Hepatocyte (in vitro differentiated cells): ENCODE data around the gene PABPN1. TPM values are rescaled to one million over a fixed set of nuclear protein-coding genes. Genes with fewer than 3 reads are reported as not detected.

Experiments
- DNase-seq: peaks from one replicate; pipeline ENCODE4 v3.0.0-alpha.2; 2016; ENCODE audit warnings: low spot score
- H2AFZ ChIP-seq: fragments of 200-600 bp; sonication (generic); 2 replicates; pipeline ENCODE4 v1.6.0; 2016; ENCODE audit warnings: antibody characterized with exemption, mild to moderate bottlenecking
- H3K27ac ChIP-seq: fragments of 200-600 bp; sonication (generic); 2 replicates; pipeline ENCODE4 v1.5.1; 2016; ENCODE audit warnings: mild to moderate bottlenecking
- H3K27me3 ChIP-seq: fragments of 200-600 bp; sonication (generic); 2 replicates; pipeline ENCODE4 v1.6.1; 2016
- H3K36me3 ChIP-seq: fragments of 200-600 bp; sonication (generic); replicated peaks from 2 replicates; pipeline ENCODE4 v1.5.1; 2016; ENCODE audit warnings: low read depth; ENCODE audit not compliant: insufficient read depth
- H3K4me1 ChIP-seq: fragments of 200-600 bp; sonication (generic); 2 replicates; pipeline ENCODE4 v1.5.1; 2016; ENCODE audit warnings: mild to moderate bottlenecking, moderate library complexity; ENCODE audit not compliant: insufficient read depth
- H3K4me2 ChIP-seq: fragments of 200-600 bp; sonication (generic); 2 replicates; pipeline ENCODE4 v1.6.0; 2016
- H3K4me3 ChIP-seq: fragments of 200-600 bp; sonication (generic); 2 replicates; pipeline ENCODE4 v1.5.1; 2016; ENCODE audit warnings: mild to moderate bottlenecking
- H3K79me2 ChIP-seq: fragments of 200-600 bp; sonication (generic); 2 replicates; pipeline ENCODE4 v1.6.0; 2017; ENCODE audit warnings: mild to moderate bottlenecking
- H3K9me2 ChIP-seq: fragments of 200-600 bp; sonication (generic); replicated peaks from 2 replicates; pipeline ENCODE4 v1.6.0; 2017; ENCODE audit warnings: mild to moderate bottlenecking; ENCODE audit not compliant: insufficient read depth
- H3K9me3 ChIP-seq: fragments of 200-600 bp; sonication (generic); 2 replicates; pipeline ENCODE4 v1.5.1; 2016; ENCODE audit warnings: low read depth, mild to moderate bottlenecking
- H4K20me1 ChIP-seq: fragments of 200-600 bp; sonication (generic); 2 replicates; pipeline ENCODE4 v1.6.0; 2016; ENCODE audit warnings: mild to moderate bottlenecking; ENCODE audit not compliant: insufficient read depth, poor library complexity, severe bottlenecking
- CTCF ChIP-seq: fragments of 200-600 bp; sonication (generic); IDR thresholded peaks from 2 replicates; pipeline ENCODE4 v1.5.1; 2016; ENCODE audit warnings: antibody characterized with exemption, mild to moderate bottlenecking; ENCODE audit not compliant: poor library complexity
- EZH2 ChIP-seq: fragments of 200-600 bp; sonication (generic); IDR thresholded peaks from 2 replicates; pipeline ENCODE4 v1.6.1; 2016; ENCODE audit warnings: antibody characterized with exemption, mild to moderate bottlenecking, borderline replicate concordance
- EZH2phosphoT487 ChIP-seq: fragments of 200-600 bp; sonication (generic); IDR thresholded peaks from one replicate; pipeline ENCODE4 v1.6.1; 2018; ENCODE audit warnings: antibody characterized with exemption, mild to moderate bottlenecking, low read depth, moderate library complexity; ENCODE audit not compliant: unreplicated experiment, severe bottlenecking
- WGBS: methylation state at CpG from one replicate; pipeline ENCODE4 v1.1.6; 2016; ENCODE audit warnings: low lambda C conversion rate; ENCODE audit errors: missing lambda C conversion rate; 5-methylcytosine and 5-hydroxymethylcytosine counted together
- polyA plus RNA-seq: library from polyadenylated mRNA; unstranded; fragments of >200 nt; fragmentation: Nextera tagmentation; extraction: Ambion mirVana; gene quantifications from 2 replicates; pipeline ENCODE4 v1.2.1, GENCODE V29; 2016
- total RNA-seq: library from RNA; depleted of rRNA; stranded (reverse); fragments of >200 nt; gene quantifications from 2 replicates; pipeline ENCODE4 v1.2.3, GENCODE V29; 2014

PABPN1 gene
- total and polyA plus RNA-seq, 2 experiments from 2014 or later, result 116 to 213 TPM

DNA sequence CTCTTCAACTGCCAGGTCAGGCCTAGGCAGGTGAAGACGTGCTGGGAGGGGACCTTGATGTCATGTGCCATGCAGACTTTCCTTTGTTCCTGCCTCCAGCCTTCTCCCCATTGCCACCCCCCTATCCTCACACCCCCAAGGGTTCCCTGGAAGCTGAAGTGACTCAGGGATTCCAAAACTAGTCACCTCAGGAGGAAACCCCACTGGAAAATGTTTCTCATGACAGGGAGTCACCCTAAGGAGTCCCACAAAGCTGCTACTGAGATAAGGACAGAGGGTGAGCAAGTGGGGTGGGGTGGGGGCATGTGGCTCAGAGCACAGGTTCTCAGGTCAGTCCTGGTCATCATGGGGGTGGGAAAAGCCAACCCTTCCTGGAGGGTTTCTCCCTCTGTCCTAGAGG, 49.0 kb downstream of the PABPN1 start:
- H3K4me2 ChIP-seq, result no peak overlapping the region
- H3K4me3 ChIP-seq, result no peak overlapping the region
- no peaks in the 10 kb centered on the region for H4K20me1 ChIP-seq
- no peaks in the 10 kb centered on the region for H3K36me3 ChIP-seq
- no peak overlapping the region for H3K27ac ChIP-seq
- no peaks in the 10 kb centered on the region for H3K27me3 ChIP-seq
- peaks cover 7% of the 10 kb centered on the region for H3K4me1 ChIP-seq
- H2AFZ ChIP-seq, result no peak overlapping the region
- peaks cover 5% of the 10 kb centered on the region for H3K79me2 ChIP-seq
- TF ChIP-seq EZH2, result no peak
- no peak for TF ChIP-seq CTCF
- TF ChIP-seq EZH2phosphoT487, result no peak
- H3K9me2 ChIP-seq, result no peaks in the 10 kb centered on the region
- H3K9me3 ChIP-seq, result no peaks in the 10 kb centered on the region
- 81% methylated on average over 1 of the region's 1 CpG for WGBS
- DNase-seq, result no peak

- no peak for DNase-seq
- no peak for TF ChIP-seq EZH2phosphoT487
- no peak for TF ChIP-seq CTCF
- no peak for TF ChIP-seq EZH2
- Histone ChIP-seq H4K20me1 (no peaks in the 10 kb centered on the region), H3K27me3 (no peaks in the 10 kb centered on the region), H3K4me1 (peaks cover 5% of the 10 kb centered on the region), H3K9me2 (no peaks in the 10 kb centered on the region), H3K9me3 (no peaks in the 10 kb centered on the region), H3K27ac (no peak overlapping the region), H3K4me2 (no peak overlapping the region), H3K36me3 (no peaks in the 10 kb centered on the region), H3K4me3 (no peak overlapping the region), H3K79me2 (no peaks in the 10 kb centered on the region), H2AFZ (no peak overlapping the region)
- WGBS, result 89% methylated on average over 1 of the region's 1 CpG
These were observed 50.6 kb downstream of the PABPN1 start for GRCh38 chr14:23371865-23372264.

DNA sequence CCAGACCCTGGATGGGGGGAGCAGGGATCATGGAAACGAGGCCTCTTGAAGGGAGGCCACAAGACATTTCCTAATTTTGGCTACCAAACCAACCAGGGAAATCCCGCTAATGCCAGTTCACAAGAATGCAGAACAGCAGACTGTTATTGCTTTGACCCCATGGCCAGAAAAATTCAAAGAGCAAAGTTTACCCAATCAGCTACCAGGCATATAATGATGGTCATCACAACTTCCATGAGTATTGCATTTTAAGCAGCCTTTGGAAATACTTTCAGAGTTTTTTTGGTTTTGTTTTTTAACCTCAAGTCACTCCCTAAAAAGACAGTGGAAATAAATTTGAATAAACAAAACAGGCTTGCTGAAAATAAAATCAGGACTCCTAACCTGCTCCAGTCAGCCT, 51.3 kb downstream of the PABPN1 start, which contains the start of gene IL25:
IL25 (plus strand) TSS at position 301 of the 400 bp plus-strand sequence.
- no peak for DNase-seq
- Histone ChIP-seq H3K4me1 (no peaks in the 10 kb centered on the region), H3K4me3 (no peak within 1 kb of the TSS), H3K9me3 (no peaks in the 10 kb centered on the region), H2AFZ (no peak within 1 kb of the TSS), H3K79me2 (no peaks in the 10 kb centered on the region), H3K36me3 (no peaks in the 10 kb centered on the region), H4K20me1 (no peaks in the 10 kb centered on the region), H3K4me2 (no peak within 1 kb of the TSS), H3K9me2 (no peaks in the 10 kb centered on the region), H3K27me3 (no peaks in the 10 kb centered on the region), H3K27ac (no peak within 1 kb of the TSS)
- 90% methylated on average over 2 of the region's 2 CpGs for WGBS
- no peak for TF ChIP-seq EZH2
- no peak for TF ChIP-seq EZH2phosphoT487
- TF ChIP-seq CTCF, result no peak

DNA sequence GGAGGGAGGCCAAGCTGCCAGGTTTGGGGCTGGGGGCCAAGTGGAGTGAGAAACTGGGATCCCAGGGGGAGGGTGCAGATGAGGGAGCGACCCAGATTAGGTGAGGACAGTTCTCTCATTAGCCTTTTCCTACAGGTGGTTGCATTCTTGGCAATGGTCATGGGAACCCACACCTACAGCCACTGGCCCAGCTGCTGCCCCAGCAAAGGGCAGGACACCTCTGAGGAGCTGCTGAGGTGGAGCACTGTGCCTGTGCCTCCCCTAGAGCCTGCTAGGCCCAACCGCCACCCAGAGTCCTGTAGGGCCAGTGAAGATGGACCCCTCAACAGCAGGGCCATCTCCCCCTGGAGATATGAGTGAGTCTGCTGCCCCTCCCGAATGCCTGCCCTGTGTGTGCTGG, 51.8 kb downstream of the PABPN1 start:
- Histone ChIP-seq H2AFZ (no peak overlapping the region), H3K36me3 (no peaks in the 10 kb centered on the region), H4K20me1 (no peaks in the 10 kb centered on the region), H3K4me2 (no peak overlapping the region), H3K9me2 (no peaks in the 10 kb centered on the region), H3K79me2 (no peaks in the 10 kb centered on the region), H3K27me3 (no peaks in the 10 kb centered on the region), H3K4me3 (no peak overlapping the region), H3K9me3 (no peaks in the 10 kb centered on the region), H3K4me1 (no peaks in the 10 kb centered on the region), H3K27ac (no peak overlapping the region)
- 87% methylated on average over 3 of the region's 3 CpGs for WGBS
- no peak for DNase-seq
- TF ChIP-seq EZH2phosphoT487 (no peak), CTCF (no peak), EZH2 (no peak)
